Transverse colon (tissue), 4 donors: ENCODE results near the gene CDIP1. TPM values are rescaled to one million over a fixed set of nuclear protein-coding genes. Genes with fewer than 3 reads are reported as not detected.

ENCODE experiments used
- DNase-seq: peaks from one replicate; pipeline ENCODE4 v3.0.0-alpha.2; 2019
- H3K27ac ChIP-seq, 4 donors: fragments of 200-600 bp; sonication (generic); 2 replicates each; pipeline ENCODE4 v1.5.1; 2016 to 2018; ENCODE audit warnings: inconsistent platforms in 4 of 4
- H3K27me3 ChIP-seq: fragments of 200-600 bp; sonication (generic); 2 replicates; pipeline ENCODE4 v1.5.1; 2017; ENCODE audit warnings: inconsistent platforms
- H3K36me3 ChIP-seq, 4 donors: fragments of 200-600 bp; sonication (generic); 2 replicates each; pipeline ENCODE4 v1.5.1; 2017 to 2019; ENCODE audit warnings: inconsistent platforms in 4 of 4
- H3K4me1 ChIP-seq, 4 donors: fragments of 200-600 bp; sonication (generic); 2 replicates each; pipeline ENCODE4 v1.5.1; 2017 to 2020; ENCODE audit warnings: inconsistent platforms in 4 of 4
- H3K4me3 ChIP-seq, 4 donors: fragments of 200-600 bp; sonication (generic); 1 replicate in 1 of 4; 2 replicates in 3 of 4; pipeline versions ENCODE4 v1.5.1 to v1.6.1; 2017 to 2019; ENCODE audit warnings: inconsistent platforms in 4 of 4
- H3K9me3 ChIP-seq, 2 donors: fragments of 200-600 bp; sonication (generic); 2 replicates each; pipeline ENCODE4 v1.5.1; 2017 to 2019; ENCODE audit warnings: inconsistent platforms in 2 of 2
- EP300 ChIP-seq: sonication (generic); formaldehyde crosslinking; IDR thresholded peaks from one replicate; pipeline ENCODE4 v1.6.1; 2017; ENCODE audit warnings: antibody characterized with exemption, low read depth
- POLR2A ChIP-seq: fragments of 450-650 bp; IDR thresholded peaks from one replicate; pipeline ENCODE4 v1.6.1; 2016; ENCODE audit warnings: antibody characterized with exemption, mild to moderate bottlenecking, moderate library complexity
- POLR2AphosphoS5 ChIP-seq, 3 donors: sonication (generic); formaldehyde crosslinking; IDR thresholded peaks; one replicate each; pipeline ENCODE4 v1.6.1; 2016; ENCODE audit warnings: antibody characterized with exemption in 3 of 3
- WGBS, 2 donors: methylation state at CpG; one replicate each; pipeline ENCODE4 v1.1.5; 2018; ENCODE audit warnings: low coverage in 1 of 2; 5-methylcytosine and 5-hydroxymethylcytosine counted together
- in situ Hi-C, 4 donors: fragments of 200-750 bp; cut with MboI; loops; one replicate each; pipeline versions ENCODE4 v1.15.0 to v1.15.1; 2017; ENCODE audit warnings: low sequenced_read_pairs in 3 of 4, low pct_ligation_motif_present in 1 of 4, low pct_unique_long_range_greater_than_20kb in 1 of 4
- intact Hi-C: fragments of 100-400 bp; cut with DNase I; formaldehyde crosslinking; loops from one replicate; pipeline ENCODE4 v1.15.1; 2023; ENCODE audit warnings: low total_unique reads
- total RNA-seq, 4 donors: library from RNA; depleted of rRNA; stranded (reverse); fragments of >200 nt; gene quantifications; one replicate each; pipeline ENCODE4 v1.1.0, GENCODE V29; 2016
- TF ChIP-seq, protein P1 (sequence below), 5 experiments: fragments of 200-600 bp in 3 of 5; fragments of 450-650 bp in 2 of 5; sonication (generic) in 3 of 5; IDR thresholded peaks; 1 replicate in 2 of 5; 2 replicates in 3 of 5; pipeline ENCODE4 v1.5.1; 2016 to 2017; ENCODE audit warnings: antibody characterized with exemption in 5 of 5, inconsistent platforms in 3 of 5, mild to moderate bottlenecking in 2 of 5, moderate library complexity in 1 of 5

The CDIP1 gene
- total RNA-seq, 4 donors from 2014 or later: 8.8 to 29.5 (median 19.0) TPM

DNA sequence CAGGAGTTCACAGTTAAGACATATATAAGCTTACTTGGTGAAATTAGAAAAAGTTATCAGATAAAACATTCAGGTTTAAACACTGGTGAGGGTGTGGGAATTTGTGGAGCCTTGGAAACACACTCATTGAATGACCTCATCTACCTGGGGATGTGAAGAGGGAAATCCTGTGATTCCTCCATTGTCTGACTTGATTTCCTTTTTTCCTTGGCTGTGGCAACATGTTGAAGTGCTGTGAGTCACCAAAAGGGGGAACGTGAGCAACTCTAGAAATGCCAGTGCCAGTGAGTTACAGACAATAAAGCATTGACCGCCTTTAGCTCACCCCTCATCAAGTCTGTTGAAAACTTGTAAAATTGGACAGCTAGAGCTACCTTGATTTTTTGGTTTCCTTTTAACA, 60.6 kb downstream of the CDIP1 start:
- intact Hi-C loops: no loop called here
- Histone ChIP-seq H3K36me3 (no peaks in the 10 kb centered on the region), H3K4me1 (peaks cover 0 to 30% (median 20%) of the 10 kb centered on the region in 4 donors), H3K27me3 (no peaks in the 10 kb centered on the region), H3K27ac (no peak overlapping the region), H3K9me3 (no peaks in the 10 kb centered on the region), H3K4me3 (no peak overlapping the region)
- TF ChIP-seq, protein P1, sequence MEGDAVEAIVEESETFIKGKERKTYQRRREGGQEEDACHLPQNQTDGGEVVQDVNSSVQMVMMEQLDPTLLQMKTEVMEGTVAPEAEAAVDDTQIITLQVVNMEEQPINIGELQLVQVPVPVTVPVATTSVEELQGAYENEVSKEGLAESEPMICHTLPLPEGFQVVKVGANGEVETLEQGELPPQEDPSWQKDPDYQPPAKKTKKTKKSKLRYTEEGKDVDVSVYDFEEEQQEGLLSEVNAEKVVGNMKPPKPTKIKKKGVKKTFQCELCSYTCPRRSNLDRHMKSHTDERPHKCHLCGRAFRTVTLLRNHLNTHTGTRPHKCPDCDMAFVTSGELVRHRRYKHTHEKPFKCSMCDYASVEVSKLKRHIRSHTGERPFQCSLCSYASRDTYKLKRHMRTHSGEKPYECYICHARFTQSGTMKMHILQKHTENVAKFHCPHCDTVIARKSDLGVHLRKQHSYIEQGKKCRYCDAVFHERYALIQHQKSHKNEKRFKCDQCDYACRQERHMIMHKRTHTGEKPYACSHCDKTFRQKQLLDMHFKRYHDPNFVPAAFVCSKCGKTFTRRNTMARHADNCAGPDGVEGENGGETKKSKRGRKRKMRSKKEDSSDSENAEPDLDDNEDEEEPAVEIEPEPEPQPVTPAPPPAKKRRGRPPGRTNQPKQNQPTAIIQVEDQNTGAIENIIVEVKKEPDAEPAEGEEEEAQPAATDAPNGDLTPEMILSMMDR (IDR thresholded peaks at IDR 0.05): peak in 1 of 5 experiments; percentile 15
- TF ChIP-seq EP300: no peak
- in situ Hi-C loops: no loop called here
- DNase-seq: no peak
- WGBS, 2 donors: 69% methylated on average over 2 of the region's 2 CpGs; no CpG with 5 or more reads in 1 of the 2 donors

DNA sequence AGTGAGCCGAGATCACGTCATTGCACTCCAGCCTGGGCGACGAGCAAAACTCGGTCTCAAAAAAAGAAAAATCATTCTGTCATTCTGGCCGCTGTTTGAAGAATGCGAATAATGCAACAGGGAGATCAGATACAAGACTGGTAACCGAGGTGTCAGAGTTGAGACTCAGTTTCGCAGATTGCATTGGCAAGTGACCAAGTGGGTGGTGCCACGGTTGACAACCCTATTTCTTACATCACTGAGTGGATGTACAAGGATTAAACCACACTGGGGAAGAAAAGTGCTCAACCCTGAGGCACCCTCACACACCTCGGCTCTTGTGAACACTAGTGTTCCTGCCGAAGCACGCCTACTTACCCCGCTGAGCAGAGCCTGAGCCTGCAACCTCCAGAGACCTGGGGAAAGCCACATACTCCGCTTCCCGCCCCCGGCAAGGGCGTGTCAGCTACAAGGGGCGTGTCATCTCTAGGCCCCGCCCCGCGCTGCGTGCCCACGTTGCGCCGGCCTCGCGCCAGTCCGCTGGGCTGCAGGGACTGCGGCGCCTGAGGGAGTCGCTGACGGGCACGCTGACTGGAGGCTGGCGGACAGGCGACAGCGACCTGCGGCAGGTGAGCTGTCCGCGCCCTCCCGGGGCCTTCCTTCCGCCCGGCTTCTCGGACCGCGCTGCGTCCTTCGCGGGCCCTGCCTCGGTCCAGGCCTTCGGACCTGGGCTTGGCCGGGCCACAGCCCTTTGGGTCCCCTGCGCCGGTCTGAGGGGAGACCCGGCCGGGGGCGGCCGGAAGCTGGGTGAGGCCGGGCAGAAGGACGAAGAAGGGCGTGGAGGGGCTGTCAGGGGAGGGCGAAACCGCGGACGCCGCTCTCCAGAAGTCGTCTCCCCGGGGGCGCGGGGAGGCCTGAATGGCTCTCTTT, 62.4 kb downstream of the CDIP1 start, which contains the start of gene HMOX2:
Gene HMOX2 (plus strand): TSS at position 519 of the 909 bp plus-strand sequence. CDS start 29,127 bp downstream, outside the sequence.
- in situ Hi-C loops: no loop called here

DNA sequence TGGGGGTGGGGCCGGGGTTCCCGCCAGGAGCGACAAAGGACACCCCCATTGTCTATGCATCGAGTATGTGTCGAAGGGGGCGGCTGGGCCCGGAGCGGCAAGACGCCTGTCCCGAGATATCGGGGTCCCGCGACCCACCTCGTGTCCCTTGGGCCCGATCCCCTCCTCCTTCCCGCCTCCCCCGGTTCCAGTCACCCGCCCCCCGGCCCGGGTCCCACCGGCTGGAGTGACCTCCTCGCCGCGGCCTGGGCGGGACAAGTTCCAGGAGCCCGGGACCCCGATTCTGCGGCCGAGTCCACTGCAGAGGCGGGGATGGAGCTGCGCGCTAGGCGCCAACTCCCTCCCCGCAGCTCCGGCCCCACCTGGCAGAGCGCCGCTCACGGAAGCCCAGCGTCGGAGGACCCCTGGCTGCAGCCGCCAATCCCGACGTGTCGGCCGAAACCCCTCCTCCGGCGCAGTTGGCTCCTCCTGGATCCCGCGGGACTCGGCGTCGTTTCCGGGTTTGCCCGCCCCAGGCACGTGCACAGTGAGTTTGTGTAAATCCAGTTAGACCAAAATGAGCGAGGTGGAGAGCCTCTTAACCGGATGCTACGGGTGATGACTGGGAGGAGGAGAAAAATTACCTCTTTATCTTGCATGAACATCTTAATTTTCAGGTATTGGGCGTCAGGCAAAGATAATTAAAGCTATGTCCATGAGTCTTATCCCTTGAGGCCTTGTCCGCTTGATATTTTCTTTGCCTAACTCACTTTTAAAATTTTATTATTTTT, 64.2 kb downstream of the CDIP1 start, which contains the start of gene NMRAL1:
Gene NMRAL1 (minus strand): TSS at position 434 of the 770 bp plus-strand sequence. CDS start 493 bp downstream, outside the sequence.
- H3K4me1 ChIP-seq: peaks cover 0 to 31% (median 20%) of the 10 kb centered on the region in 4 donors
- TF ChIP-seq POLR2A: peak; percentile 61
- peak; percentile 72 to 79 (median 75) for TF ChIP-seq POLR2AphosphoS5 (IDR thresholded peaks at IDR 0.05)
- no peak for TF ChIP-seq EP300
- TF ChIP-seq, protein P1 (IDR thresholded peaks at IDR 0.05): peak in 1 of 5 experiments; percentile 6
- H3K27me3 ChIP-seq: no peaks in the 10 kb centered on the region
- H3K4me3 ChIP-seq: peak within 1 kb of the TSS; percentile 62 to 71 (median 70)
- 2 to 50% methylated on average over 2 to 53 of the region's 60 CpGs for WGBS, 2 donors
- peak within 1 kb of the TSS; percentile 81 to 87 (median 84) for H3K27ac ChIP-seq
- H3K36me3 ChIP-seq: peaks cover 0 to under 1% (median 0%) of the 10 kb centered on the region in 4 donors
- DNase-seq: peak; percentile 93
- no peaks in the 10 kb centered on the region for H3K9me3 ChIP-seq
- intact Hi-C loops: no loop called here
- in situ Hi-C loops: no loop called here

More for the DNA sequence above, 62.4 kb downstream of the CDIP1 start, which contains the start of gene HMOX2:
- Histone ChIP-seq H3K4me1 (peaks cover 0 to 31% (median 20%) of the 10 kb centered on the region in 4 donors), H3K9me3 (no peaks in the 10 kb centered on the region), H3K27me3 (no peaks in the 10 kb centered on the region), H3K4me3 (peak within 1 kb of the TSS; percentile 77 to 96 (median 89)), H3K36me3 (no peaks in the 10 kb centered on the region), H3K27ac (peak within 1 kb of the TSS; percentile 90 to 94 (median 92))
- intact Hi-C loops: loop anchor here (1.0 kb wide), 1 partner anchor 114 kb away; no protein-coding TSS in a partner anchor
- DNase-seq: peak; percentile 96
- no peak for TF ChIP-seq EP300
- peak; percentile 97 to 98 (median 98) for TF ChIP-seq POLR2AphosphoS5 (IDR thresholded peaks at IDR 0.05)
- TF ChIP-seq, protein P1 (IDR thresholded peaks at IDR 0.05): peak in 4 of 5 experiments; percentile 25 to 47 (median 41)
- TF ChIP-seq POLR2A: peak; percentile 94
- WGBS, 2 donors: 8 to 54% methylated on average over 10 to 55 of the region's 70 CpGs
